ENCODE measurements around the gene HYDIN. TPM values are rescaled to one million over a fixed set of nuclear protein-coding genes. Genes with fewer than 3 reads are reported as not detected.

HYDIN gene
- total RNA-seq, 1 donor from 2014 or later: 7.5 TPM

DNA sequence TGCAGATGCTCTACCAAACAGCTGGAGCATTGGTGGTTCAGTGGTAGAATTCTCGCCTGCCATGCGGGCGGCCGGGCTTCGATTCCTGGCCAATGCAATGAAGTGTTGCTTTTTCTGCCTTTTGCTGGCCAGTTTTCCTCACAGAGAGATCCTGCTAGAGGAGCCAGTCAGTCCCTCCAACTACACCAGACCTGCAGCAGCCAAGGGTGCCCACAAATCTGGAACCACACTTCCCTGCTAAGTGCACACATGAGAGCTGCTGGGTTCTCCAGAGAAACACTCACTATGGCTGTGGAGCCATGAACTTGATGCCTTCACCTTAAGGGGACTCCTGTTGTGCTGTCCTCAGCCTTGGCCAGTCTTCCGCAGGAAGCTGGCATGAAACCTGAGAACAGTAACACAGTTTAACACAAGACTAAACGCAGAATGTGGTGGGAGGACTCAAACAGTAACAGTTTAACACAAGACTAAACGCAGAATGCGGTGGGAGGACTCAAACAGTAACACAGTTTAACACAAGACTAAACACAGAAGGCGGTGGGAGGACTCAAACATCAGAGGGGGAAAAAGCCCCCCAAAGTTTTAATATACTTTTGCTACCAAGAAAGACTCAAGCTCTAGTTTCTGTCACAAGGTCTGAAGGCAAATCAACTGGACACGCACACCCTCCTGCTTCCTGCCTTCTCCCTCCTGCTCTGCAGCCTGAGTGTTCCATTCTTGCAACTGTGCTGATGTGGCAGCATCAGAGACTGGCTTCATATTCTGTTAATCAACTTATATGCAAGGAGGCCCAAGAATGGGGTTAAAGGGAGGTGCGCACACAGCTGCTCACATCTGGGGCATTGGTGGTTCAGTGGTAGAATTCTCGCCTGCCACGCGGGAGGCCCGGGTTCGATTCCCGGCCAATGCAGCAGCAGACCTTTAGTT is 441.6 kb downstream of the HYDIN start:
- Mint-ChIP-seq H3K27ac (ENCODE audit: unreplicated experiment) (peak overlapping the region; percentile 6), H3K9me3 (no peaks in the 10 kb centered on the region), H3K4me3 (no peak overlapping the region), H3K27me3 (ENCODE audit: low read depth) (no peaks in the 10 kb centered on the region), H3K4me1 (peaks cover 12% of the 10 kb centered on the region), H3K36me3 (ENCODE audit: low read depth) (no peaks in the 10 kb centered on the region)
- TF ChIP-seq, protein P1, sequence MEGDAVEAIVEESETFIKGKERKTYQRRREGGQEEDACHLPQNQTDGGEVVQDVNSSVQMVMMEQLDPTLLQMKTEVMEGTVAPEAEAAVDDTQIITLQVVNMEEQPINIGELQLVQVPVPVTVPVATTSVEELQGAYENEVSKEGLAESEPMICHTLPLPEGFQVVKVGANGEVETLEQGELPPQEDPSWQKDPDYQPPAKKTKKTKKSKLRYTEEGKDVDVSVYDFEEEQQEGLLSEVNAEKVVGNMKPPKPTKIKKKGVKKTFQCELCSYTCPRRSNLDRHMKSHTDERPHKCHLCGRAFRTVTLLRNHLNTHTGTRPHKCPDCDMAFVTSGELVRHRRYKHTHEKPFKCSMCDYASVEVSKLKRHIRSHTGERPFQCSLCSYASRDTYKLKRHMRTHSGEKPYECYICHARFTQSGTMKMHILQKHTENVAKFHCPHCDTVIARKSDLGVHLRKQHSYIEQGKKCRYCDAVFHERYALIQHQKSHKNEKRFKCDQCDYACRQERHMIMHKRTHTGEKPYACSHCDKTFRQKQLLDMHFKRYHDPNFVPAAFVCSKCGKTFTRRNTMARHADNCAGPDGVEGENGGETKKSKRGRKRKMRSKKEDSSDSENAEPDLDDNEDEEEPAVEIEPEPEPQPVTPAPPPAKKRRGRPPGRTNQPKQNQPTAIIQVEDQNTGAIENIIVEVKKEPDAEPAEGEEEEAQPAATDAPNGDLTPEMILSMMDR (conservative IDR thresholded peaks at IDR 0.05): no peak
- no peak for DNase-seq (ENCODE audit: low read depth, low spot score)

GRCh38 chr16:70786020-70786755 is 444.3 kb downstream of the HYDIN start:
- peaks cover 12% of the 10 kb centered on the region for H3K36me3 Mint-ChIP-seq (ENCODE audit: low read depth)
- no peak overlapping the region for H3K27ac Mint-ChIP-seq (ENCODE audit: unreplicated experiment)
- no peaks in the 10 kb centered on the region for H3K27me3 Mint-ChIP-seq (ENCODE audit: low read depth)
- TF ChIP-seq, protein P1 (conservative IDR thresholded peaks at IDR 0.05): no peak
- H3K4me1 Mint-ChIP-seq: peaks cover 11% of the 10 kb centered on the region
- no peaks in the 10 kb centered on the region for H3K9me3 Mint-ChIP-seq
- no peak for DNase-seq (ENCODE audit: low read depth, low spot score)
- no peak overlapping the region for H3K4me3 Mint-ChIP-seq

GRCh38 chr16:70784692-70785555 is 445.6 kb downstream of the HYDIN start:
- H3K36me3 Mint-ChIP-seq (ENCODE audit: low read depth): peaks cover 17% of the 10 kb centered on the region

DNA sequence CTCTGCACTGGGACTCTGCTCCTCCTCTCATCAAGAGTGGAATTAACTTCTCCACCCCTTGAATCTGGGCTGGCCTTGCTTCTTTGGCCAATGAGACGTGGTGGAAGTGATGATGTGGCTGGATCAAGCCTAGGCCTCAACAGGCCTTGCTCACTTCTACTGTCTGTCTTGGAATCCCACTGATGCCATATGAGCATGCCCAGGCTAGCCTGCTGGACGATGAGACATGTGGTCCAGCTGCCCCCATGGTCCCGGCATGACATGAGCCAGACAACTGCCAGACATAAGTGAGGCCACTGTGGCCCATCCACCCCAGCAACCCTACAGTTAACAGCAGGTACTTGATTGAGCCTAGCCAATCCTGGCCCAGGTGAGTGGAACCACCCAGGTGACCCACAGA is 448.3 kb downstream of the HYDIN start:
- Mint-ChIP-seq H3K36me3 (ENCODE audit: low read depth) (peaks cover 21% of the 10 kb centered on the region), H3K27ac (ENCODE audit: unreplicated experiment) (no peak overlapping the region), H3K9me3 (no peaks in the 10 kb centered on the region), H3K4me1 (no peaks in the 10 kb centered on the region), H3K27me3 (ENCODE audit: low read depth) (peaks cover 3% of the 10 kb centered on the region), H3K4me3 (no peak overlapping the region)
- TF ChIP-seq, protein P1 (conservative IDR thresholded peaks at IDR 0.05): no peak
- no peak for DNase-seq (ENCODE audit: low read depth, low spot score)

More at GRCh38 chr16:70784692-70785555, 445.6 kb downstream of the HYDIN start:
- no peaks in the 10 kb centered on the region for H3K9me3 Mint-ChIP-seq
- DNase-seq (ENCODE audit: low read depth, low spot score): no peak
- no peak overlapping the region for H3K4me3 Mint-ChIP-seq
- TF ChIP-seq, protein P1 (conservative IDR thresholded peaks at IDR 0.05): no peak
- no peaks in the 10 kb centered on the region for H3K27me3 Mint-ChIP-seq (ENCODE audit: low read depth)
- peaks cover 1% of the 10 kb centered on the region for H3K4me1 Mint-ChIP-seq
- no peak overlapping the region for H3K27ac Mint-ChIP-seq (ENCODE audit: unreplicated experiment)

GRCh38 chr16:70781800-70782199 is 448.7 kb downstream of the HYDIN start:
- Mint-ChIP-seq H3K27me3 (ENCODE audit: low read depth) (peaks cover 3% of the 10 kb centered on the region), H3K4me3 (no peak overlapping the region), H3K9me3 (no peaks in the 10 kb centered on the region), H3K4me1 (no peaks in the 10 kb centered on the region), H3K36me3 (ENCODE audit: low read depth) (peaks cover 22% of the 10 kb centered on the region), H3K27ac (ENCODE audit: unreplicated experiment) (no peak overlapping the region)
- TF ChIP-seq, protein P1 (conservative IDR thresholded peaks at IDR 0.05): no peak
- DNase-seq (ENCODE audit: low read depth, low spot score): no peak

Data from neural crest cell (in vitro differentiated cells).